ENCODE measurements around the gene FOXO4.

GRCh38 chrX:71085900-71086299, 9.8 kb upstream of the FOXO4 start:
- TF ChIP-seq REST (IDR thresholded peaks at IDR 0.05) (no peak), CTCF (IDR thresholded peaks at IDR 0.05; ENCODE audit: low read depth, low read length, missing input control) (no peak), SP1 (IDR thresholded peaks at IDR 0.05) (no peak), RAD21 (IDR thresholded peaks at IDR 0.05) (no peak), MAX (IDR thresholded peaks at IDR 0.05) (no peak), GABPA (IDR thresholded peaks at IDR 0.05 in 1 of 2, conservative IDR thresholded peaks at IDR 0.05 in 1 of 2) (no peak), FOXA1 (IDR thresholded peaks at IDR 0.05) (no peak), YY1 (IDR thresholded peaks at IDR 0.05) (no peak)
